ENCODE measurements around the gene PRKCG.

GRCh38 chr19:53876651-53877224 lies 5.3 kb upstream of the PRKCG start:
- no peak for TF ChIP-seq CTCF (IDR thresholded peaks at IDR 0.05)
- no peak for TF ChIP-seq EZH2 (IDR thresholded peaks at IDR 0.05)
